ENCODE results near the gene FAM184B. TPM values are rescaled to one million over a fixed set of nuclear protein-coding genes. Genes with fewer than 3 reads are reported as not detected.

Gene FAM184B
- total RNA-seq, 6 experiments from 2014 or later: not detected

DNA sequence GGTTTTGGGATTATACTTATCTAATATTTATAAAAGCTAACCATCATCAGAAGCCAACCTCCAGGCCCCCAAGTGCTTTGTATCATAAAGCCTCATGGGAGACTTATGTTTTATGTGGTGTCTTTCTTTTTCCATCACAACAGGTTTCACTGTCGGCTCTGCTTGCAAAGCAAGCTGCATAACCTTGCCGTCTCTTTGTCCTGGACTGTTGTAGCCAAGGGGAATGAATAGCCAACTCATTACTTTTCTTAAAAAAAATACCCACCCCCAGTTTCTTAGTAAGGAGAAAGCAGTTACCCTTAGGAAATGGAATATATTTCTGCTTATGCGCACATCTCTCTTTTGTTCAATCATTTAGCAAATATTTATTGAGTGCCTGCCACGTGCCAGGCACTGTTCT, 40.7 kb downstream of the FAM184B start:
- H3K36me3 ChIP-seq: no peaks in the 10 kb centered on the region
- 69% methylated on average over 4 of the region's 4 CpGs for WGBS (ENCODE audit: insufficient coverage, low coverage, low lambda C conversion rate, missing lambda C conversion rate)
- no peaks in the 10 kb centered on the region for H3K4me1 ChIP-seq

DNA sequence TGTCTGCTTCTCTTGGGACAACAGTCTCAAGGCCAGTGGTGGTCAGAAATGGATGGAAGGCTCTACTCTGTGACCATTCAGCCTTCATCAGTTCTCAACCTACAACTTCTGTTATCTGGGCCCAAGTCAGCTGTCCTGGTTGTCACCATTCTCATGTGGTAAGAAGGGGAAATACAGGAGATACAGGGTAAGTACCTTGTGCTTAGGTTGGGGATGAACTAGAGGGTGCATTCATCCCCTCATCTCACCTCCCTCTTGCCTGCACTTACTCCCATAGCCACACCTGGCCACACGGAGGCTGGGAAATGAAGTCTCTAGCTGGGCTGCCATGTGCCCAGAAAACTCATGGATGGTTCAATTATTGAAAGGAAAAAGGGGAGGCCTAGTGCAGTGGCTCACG, 44.9 kb downstream of the FAM184B start:
- H3K36me3 ChIP-seq: no peaks in the 10 kb centered on the region
- ATAC-seq (no peak), DNase-seq (no peak)
- TF ChIP-seq POLR2A (IDR thresholded peaks at IDR 0.05): no peak
- TF ChIP-seq, protein P1, sequence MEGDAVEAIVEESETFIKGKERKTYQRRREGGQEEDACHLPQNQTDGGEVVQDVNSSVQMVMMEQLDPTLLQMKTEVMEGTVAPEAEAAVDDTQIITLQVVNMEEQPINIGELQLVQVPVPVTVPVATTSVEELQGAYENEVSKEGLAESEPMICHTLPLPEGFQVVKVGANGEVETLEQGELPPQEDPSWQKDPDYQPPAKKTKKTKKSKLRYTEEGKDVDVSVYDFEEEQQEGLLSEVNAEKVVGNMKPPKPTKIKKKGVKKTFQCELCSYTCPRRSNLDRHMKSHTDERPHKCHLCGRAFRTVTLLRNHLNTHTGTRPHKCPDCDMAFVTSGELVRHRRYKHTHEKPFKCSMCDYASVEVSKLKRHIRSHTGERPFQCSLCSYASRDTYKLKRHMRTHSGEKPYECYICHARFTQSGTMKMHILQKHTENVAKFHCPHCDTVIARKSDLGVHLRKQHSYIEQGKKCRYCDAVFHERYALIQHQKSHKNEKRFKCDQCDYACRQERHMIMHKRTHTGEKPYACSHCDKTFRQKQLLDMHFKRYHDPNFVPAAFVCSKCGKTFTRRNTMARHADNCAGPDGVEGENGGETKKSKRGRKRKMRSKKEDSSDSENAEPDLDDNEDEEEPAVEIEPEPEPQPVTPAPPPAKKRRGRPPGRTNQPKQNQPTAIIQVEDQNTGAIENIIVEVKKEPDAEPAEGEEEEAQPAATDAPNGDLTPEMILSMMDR (IDR thresholded peaks at IDR 0.05): no peak
- 60% methylated on average over 2 of the region's 2 CpGs for WGBS (ENCODE audit: insufficient coverage, low coverage, low lambda C conversion rate, missing lambda C conversion rate)
- no peaks in the 10 kb centered on the region for H3K9me3 ChIP-seq
- H3K27ac ChIP-seq: no peak overlapping the region
- no peak overlapping the region for H3K4me3 ChIP-seq
- H3K27me3 ChIP-seq: no peaks in the 10 kb centered on the region
- intact Hi-C loops (cut with DNase I): no loop called here
- H3K4me1 ChIP-seq: no peaks in the 10 kb centered on the region

More for the DNA sequence above, 40.7 kb downstream of the FAM184B start:
- Histone ChIP-seq H3K27ac (no peak overlapping the region), H3K27me3 (no peaks in the 10 kb centered on the region), H3K4me3 (no peak overlapping the region), H3K9me3 (no peaks in the 10 kb centered on the region)
- TF ChIP-seq, protein P1 (IDR thresholded peaks at IDR 0.05): no peak
- TF ChIP-seq POLR2A (IDR thresholded peaks at IDR 0.05): no peak
- ATAC-seq (no peak), DNase-seq (no peak)
- intact Hi-C loops (cut with DNase I): no loop called here

DNA sequence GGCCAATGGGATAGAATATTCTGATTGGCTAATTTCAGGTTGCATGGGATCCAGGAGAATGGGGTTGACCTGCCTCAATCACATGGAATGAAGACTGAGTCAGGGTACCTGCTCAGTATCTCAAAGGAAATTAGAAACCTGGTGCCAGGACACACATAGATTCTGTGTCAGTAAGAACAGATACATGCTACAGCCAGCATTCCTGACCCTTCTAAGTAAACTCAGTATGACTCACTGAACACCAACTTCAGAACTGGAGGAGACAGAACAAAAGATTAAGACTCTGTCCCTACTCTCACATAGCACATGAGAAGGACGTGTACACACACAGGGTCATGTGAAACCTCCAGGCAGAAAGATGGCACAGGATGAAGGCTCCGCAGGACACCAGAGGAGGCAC, 54.5 kb downstream of the FAM184B start:
- DNase-seq (no peak), ATAC-seq (no peak)
- TF ChIP-seq POLR2A (IDR thresholded peaks at IDR 0.05): no peak
- TF ChIP-seq, protein P1 (IDR thresholded peaks at IDR 0.05): no peak
- H3K27ac ChIP-seq: no peak overlapping the region
- no peak overlapping the region for H3K4me3 ChIP-seq
- WGBS (ENCODE audit: insufficient coverage, low coverage, low lambda C conversion rate, missing lambda C conversion rate): 33% methylated on average over 1 of the region's 2 CpGs
- no peaks in the 10 kb centered on the region for H3K9me3 ChIP-seq
- no peaks in the 10 kb centered on the region for H3K27me3 ChIP-seq
- no peaks in the 10 kb centered on the region for H3K36me3 ChIP-seq
- intact Hi-C loops (cut with DNase I): no loop called here
- no peaks in the 10 kb centered on the region for H3K4me1 ChIP-seq

DNA sequence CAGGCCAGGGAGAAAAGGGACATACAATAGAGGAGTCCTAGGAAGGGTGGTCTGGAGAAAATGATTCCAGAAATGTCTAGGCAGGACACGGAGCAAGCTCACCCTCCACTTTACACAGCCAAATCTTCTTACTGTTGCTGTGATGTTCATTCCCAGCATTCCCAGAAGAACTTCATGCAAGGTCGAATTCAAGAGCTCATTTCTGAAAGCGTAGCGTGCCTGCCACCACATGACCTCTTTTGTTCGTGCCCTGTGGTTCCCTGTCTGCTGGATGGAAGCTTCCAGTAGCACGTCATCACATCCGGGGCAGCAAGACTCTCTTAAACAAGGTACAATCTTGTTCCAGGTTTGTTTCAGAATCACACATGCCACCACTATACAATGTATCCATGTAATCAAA, 57.8 kb downstream of the FAM184B start:
- 68% methylated on average over 7 of the region's 7 CpGs for WGBS (ENCODE audit: insufficient coverage, low coverage, low lambda C conversion rate, missing lambda C conversion rate)
- H3K4me3 ChIP-seq: no peak overlapping the region
- no peaks in the 10 kb centered on the region for H3K9me3 ChIP-seq
- ATAC-seq (no peak), DNase-seq (no peak)
- H3K36me3 ChIP-seq: no peaks in the 10 kb centered on the region
- intact Hi-C loops (cut with DNase I): no loop called here
- no peak for TF ChIP-seq POLR2A (IDR thresholded peaks at IDR 0.05)
- TF ChIP-seq, protein P1 (IDR thresholded peaks at IDR 0.05): no peak
- no peak overlapping the region for H3K27ac ChIP-seq
- H3K4me1 ChIP-seq: no peaks in the 10 kb centered on the region
- no peaks in the 10 kb centered on the region for H3K27me3 ChIP-seq

DNA sequence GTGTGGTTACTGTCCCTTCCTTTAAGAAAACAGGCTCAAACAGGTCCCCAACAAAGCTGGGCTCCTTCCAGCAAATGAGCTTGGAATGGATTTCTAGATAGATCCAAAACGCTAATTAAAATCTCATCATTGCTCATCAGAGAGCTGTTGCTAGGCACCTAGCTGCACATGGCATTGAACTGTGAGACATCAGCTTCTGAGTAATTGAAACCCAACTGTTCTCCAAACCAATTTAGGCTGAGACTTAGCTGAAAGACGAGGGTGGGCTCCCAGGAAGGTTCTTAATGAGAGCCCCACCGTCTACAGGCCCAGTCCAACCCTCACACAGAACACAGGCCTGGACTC, 59.1 kb downstream of the FAM184B start:
- ATAC-seq (no peak), DNase-seq (no peak)
- Histone ChIP-seq H3K9me3 (no peaks in the 10 kb centered on the region), H3K4me1 (no peaks in the 10 kb centered on the region), H3K4me3 (no peak overlapping the region), H3K27ac (no peak overlapping the region), H3K36me3 (no peaks in the 10 kb centered on the region), H3K27me3 (no peaks in the 10 kb centered on the region)
- WGBS (ENCODE audit: insufficient coverage, low coverage, low lambda C conversion rate, missing lambda C conversion rate): 41% methylated on average over 2 of the region's 3 CpGs
- intact Hi-C loops (cut with DNase I): no loop called here
- TF ChIP-seq, protein P1 (IDR thresholded peaks at IDR 0.05): no peak
- no peak for TF ChIP-seq POLR2A (IDR thresholded peaks at IDR 0.05)
